Ovary (tissue), 9 donors: ENCODE results near the gene WNT2. TPM values are rescaled to one million over a fixed set of nuclear protein-coding genes. Genes with fewer than 3 reads are reported as not detected.

Experiments used
- DNase-seq, 5 donors: peaks; one replicate each; pipeline ENCODE4 v3.0.0-alpha.2; 2019 to 2020
- H3K27ac ChIP-seq, 2 donors: fragments of 200-600 bp; one replicate each; pipeline versions ENCODE4 v1.5.1 to v1.8.0; 2019 to 2022
- H3K27me3 ChIP-seq: fragments of 200-600 bp; one replicate; pipeline ENCODE4 v1.8.0; 2022
- H3K36me3 ChIP-seq: fragments of 200-600 bp; sonication (generic); one replicate; pipeline ENCODE4 v1.5.1; 2019
- H3K4me1 ChIP-seq: one replicate; pipeline ENCODE4 v1.8.1; 2013; ENCODE audit warnings: mild to moderate bottlenecking, moderate library complexity; ENCODE audit not compliant: insufficient read depth
- H3K4me3 ChIP-seq: fragments of 200-600 bp; sonication (generic); one replicate; pipeline ENCODE4 v1.5.1; 2017
- H3K9me3 ChIP-seq, 2 donors: fragments of 200-600 bp in 1 of 2; sonication (generic) in 1 of 2; one replicate each; pipeline versions ENCODE4 v1.5.1 to v1.8.1; 2013 to 2019; ENCODE audit warnings: mild to moderate bottlenecking in 1 of 2, moderate library complexity in 1 of 2
- CTCF ChIP-seq, 3 donors: fragments of 450-650 bp in 2 of 3; fragments of 200-600 bp in 1 of 3; IDR thresholded peaks; one replicate each; pipeline versions ENCODE4 v1.5.1 to v1.8.0; 2016 to 2022; ENCODE audit warnings: antibody characterized with exemption in 3 of 3, mild to moderate bottlenecking in 1 of 3
- EP300 ChIP-seq: sonication (generic); formaldehyde crosslinking; IDR thresholded peaks from one replicate; pipeline ENCODE4 v1.6.1; 2017; ENCODE audit warnings: antibody characterized with exemption
- POLR2A ChIP-seq: fragments of 450-650 bp; IDR thresholded peaks from one replicate; pipeline ENCODE4 v1.6.1; 2017; ENCODE audit warnings: antibody characterized with exemption, mild to moderate bottlenecking, moderate library complexity
- WGBS, 3 donors: extraction: QIAGEN DNeasy Blood & Tissue Kit in 1 of 3; methylation state at CpG; one replicate each; pipeline versions ENCODE4 v1.1.5 to v1.1.7; 2013 to 2017; 5-methylcytosine and 5-hydroxymethylcytosine counted together
- intact Hi-C, 4 donors: fragments of 100-400 bp; cut with DNase I; formaldehyde crosslinking; loops; one replicate each; pipeline versions ENCODE4 v1.11.0 to v1.15.1; 2022 to 2023
- polyA plus RNA-seq, 2 donors: library from polyadenylated mRNA; stranded (reverse); fragments of 200-250 nt in 1 of 2; fragments of 350-450 nt in 1 of 2; fragmentation: Illumina TruSeq in 1 of 2; extraction: RNeasy Lipid Tissue Mini Kit (QIAGEN cat#74804) in 1 of 2; gene quantifications; one replicate each; pipeline ENCODE4 v1.2.3, GENCODE V29; 2013 to 2014
- total RNA-seq, 7 donors: library from RNA; depleted of rRNA in 2 of 7; stranded (reverse); fragments of >200 nt in 2 of 7; fragmentation: NEBNext Ultra II Directional in 3 of 7; extraction: Animal tissue kit (Norgen Biotek cat#: 25700) in 3 of 7; gene quantifications; one replicate each; pipeline versions ENCODE4 v1.1.0 to v1.2.4, GENCODE V29; 2016 to 2023
- donor health status: DM: no; HTN: no; CAD: no; lungs with moderate emphysema.
- donor health status: DM: no; HTN: no; CAD: no.
- donor health status: Bipolar disorder and iron deficiency.
- donor health status: DM: yes; HTN: yes; CAD: no.
- donor health status: DM: no; HTN: no; CAD: no.
- donor health status: DM: yes; HTN: yes; CAD: no.

The WNT2 gene
- total and polyA plus RNA-seq, 9 donors, result 0.17 to 2.1 (median 0.45) TPM; not detected in 2

GRCh38 chr7:117283779-117284178 lies 39.1 kb downstream of the WNT2 start:
- TF ChIP-seq EP300 (no peak), CTCF (IDR thresholded peaks at IDR 0.05) (no peak)
- no peak for DNase-seq
- WGBS, 3 donors, result 88 to 90% (median 88%) methylated on average over 6 of the region's 6 CpGs
- Histone ChIP-seq H3K27me3 (no peaks in the 10 kb centered on the region), H3K36me3 (no peaks in the 10 kb centered on the region), H3K4me1 (no peaks in the 10 kb centered on the region), H3K4me3 (no peak overlapping the region), H3K27ac (no peak overlapping the region), H3K9me3 (no peaks in the 10 kb centered on the region)
- intact Hi-C loops, result no loop called here

- Histone ChIP-seq H3K4me1 (no peaks in the 10 kb centered on the region), H3K27ac (no peak overlapping the region), H3K4me3 (no peak overlapping the region), H3K27me3 (no peaks in the 10 kb centered on the region), H3K9me3 (no peaks in the 10 kb centered on the region), H3K36me3 (no peaks in the 10 kb centered on the region)
- no peak for TF ChIP-seq CTCF (IDR thresholded peaks at IDR 0.05)
- no peak for TF ChIP-seq EP300
- TF ChIP-seq POLR2A, result no peak
- 68 to 86% (median 76%) methylated on average over 3 of the region's 3 CpGs for WGBS, 3 donors
- intact Hi-C loops, result no loop called here
- no peak for DNase-seq
Measured at GRCh38 chr7:117283371-117283770, 39.5 kb downstream of the WNT2 start.

GRCh38 chr7:117282239-117282812 lies 40.5 kb downstream of the WNT2 start:
- intact Hi-C loops, result no loop called here
- Histone ChIP-seq H3K27ac (no peak overlapping the region), H3K4me1 (no peaks in the 10 kb centered on the region), H3K27me3 (no peaks in the 10 kb centered on the region), H3K36me3 (no peaks in the 10 kb centered on the region), H3K4me3 (no peak overlapping the region), H3K9me3 (no peaks in the 10 kb centered on the region)
- no peak for TF ChIP-seq CTCF (IDR thresholded peaks at IDR 0.05)
- TF ChIP-seq EP300, result no peak
- no peak for TF ChIP-seq POLR2A
- WGBS, 3 donors, result 34 to 56% (median 55%) methylated on average over 1 of the region's 1 CpG
- DNase-seq, result no peak

- Histone ChIP-seq H3K27me3 (no peaks in the 10 kb centered on the region), H3K27ac (no peak overlapping the region), H3K4me1 (no peaks in the 10 kb centered on the region), H3K36me3 (no peaks in the 10 kb centered on the region), H3K4me3 (no peak overlapping the region), H3K9me3 (no peaks in the 10 kb centered on the region)
- intact Hi-C loops, result no loop called here
- no peak for DNase-seq
- 82 to 85% (median 83%) methylated on average over 5 of the region's 5 CpGs for WGBS, 3 donors
- TF ChIP-seq POLR2A, result no peak
- no peak for TF ChIP-seq EP300
- TF ChIP-seq CTCF (IDR thresholded peaks at IDR 0.05), result no peak
Measured at GRCh38 chr7:117281562-117281961, 41.3 kb downstream of the WNT2 start.
